Astrocyte of the cerebellum (primary cell): Measurements from ENCODE around the gene SEC23A.

Experiments
- DNase-seq: peaks from one replicate; pipeline ENCODE4 v3.0.0-alpha.2; 2011; ENCODE audit warnings: low read depth
- H3K4me3 ChIP-seq: 2 replicates; pipeline ENCODE4 v1.5.1; 2011; ENCODE audit warnings: mild to moderate bottlenecking, low read depth, low read length, moderate library complexity
- CTCF ChIP-seq: IDR thresholded peaks from 2 replicates; pipeline ENCODE4 v1.5.1; 2012; ENCODE audit warnings: low read length, low read depth, moderate library complexity, mild to moderate bottlenecking; ENCODE audit errors: missing control alignments
- in situ Hi-C: cut with HindIII; loops from 2 replicates; pipeline ENCODE4 v1.10.0; 2017; ENCODE audit warnings: low sequenced_read_pairs

SEC23A gene

GRCh38 chr14:38989922-38990546 is 113.0 kb downstream of the SEC23A start:
- in situ Hi-C loops, result no loop called here
- no peak for TF ChIP-seq CTCF
- no peak overlapping the region for H3K4me3 ChIP-seq
- no peak for DNase-seq

- no peak for DNase-seq
- in situ Hi-C loops, result no loop called here
- TF ChIP-seq CTCF, result no peak
- H3K4me3 ChIP-seq, result no peak overlapping the region
These were observed 115.3 kb downstream of the SEC23A start for GRCh38 chr14:38987781-38988180.

GRCh38 chr14:38982837-38983236 is 120.2 kb downstream of the SEC23A start:
- no peak for TF ChIP-seq CTCF
- in situ Hi-C loops, result no loop called here

GRCh38 chr14:38982278-38982677 is 120.8 kb downstream of the SEC23A start:
- in situ Hi-C loops, result no loop called here

More at GRCh38 chr14:38982837-38983236, 120.2 kb downstream of the SEC23A start:
- DNase-seq, result no peak
- no peak overlapping the region for H3K4me3 ChIP-seq

More at GRCh38 chr14:38982278-38982677, 120.8 kb downstream of the SEC23A start:
- no peak for TF ChIP-seq CTCF
- no peak overlapping the region for H3K4me3 ChIP-seq
- no peak for DNase-seq
